Measurements from ENCODE around the gene TNRC18.

- no peak for TF ChIP-seq CTCF (conservative IDR thresholded peaks at IDR 0.05; ENCODE audit: low read length)
- TF ChIP-seq EZH2phosphoT487 (IDR thresholded peaks at IDR 0.05; ENCODE audit: borderline replicate concordance, low read depth, low read length) = no peak
Observed at GRCh38 chr7:5414916-5415315, 8.7 kb downstream of the TNRC18 start.
